Skeletal muscle cell (primary cell): ENCODE measurements around the gene PARK7.
A peak's percentile ranks its signal among the peaks of the same experiment; 100 is the strongest.

Experiments
- DNase-seq: peaks from one replicate; pipeline ENCODE4 v3.0.0-alpha.2; 2010; ENCODE audit warnings: low read depth
- H3K4me3 ChIP-seq: 2 replicates; pipeline ENCODE4 v1.5.1; 2011; ENCODE audit warnings: low read depth, mild to moderate bottlenecking, control low read depth, low read length, moderate library complexity

The PARK7 gene

DNA sequence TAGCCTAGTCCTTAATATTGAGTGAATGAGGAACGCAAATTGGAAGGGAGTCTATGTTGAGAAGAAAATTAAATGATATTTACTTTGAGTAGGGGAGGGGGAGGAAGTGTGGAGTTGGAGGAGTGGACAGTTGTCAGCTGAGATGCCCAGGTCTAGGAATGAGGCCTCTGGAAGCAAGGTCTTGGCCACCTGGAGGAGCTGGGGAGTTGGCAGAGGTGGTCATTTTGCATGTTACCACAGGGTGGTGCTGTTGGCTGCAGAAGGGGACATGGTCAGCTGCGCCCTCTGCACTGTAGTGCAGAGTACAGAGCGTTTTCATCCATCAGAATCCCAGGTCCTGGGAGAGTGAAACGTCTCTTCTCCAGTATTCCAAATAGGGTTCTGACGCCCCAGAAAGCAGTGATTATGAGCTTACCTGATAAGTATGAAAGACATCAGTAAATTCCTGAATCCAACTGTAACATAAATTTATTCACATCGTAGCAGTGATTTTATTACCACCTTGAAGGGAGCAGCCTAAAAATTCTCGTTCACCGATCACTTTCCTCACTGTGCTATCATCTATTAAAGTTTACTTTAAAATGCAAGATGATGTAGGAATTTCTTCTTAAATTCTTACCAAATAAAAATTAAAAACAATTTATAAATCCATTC is 13.8 kb downstream of the PARK7 start:
- no peak overlapping the region for H3K4me3 ChIP-seq
- peak; percentile 28 for DNase-seq

- DNase-seq: no peak
- no peak overlapping the region for H3K4me3 ChIP-seq
Measured at GRCh38 chr1:7980984-7981383, 19.5 kb downstream of the PARK7 start.

DNA sequence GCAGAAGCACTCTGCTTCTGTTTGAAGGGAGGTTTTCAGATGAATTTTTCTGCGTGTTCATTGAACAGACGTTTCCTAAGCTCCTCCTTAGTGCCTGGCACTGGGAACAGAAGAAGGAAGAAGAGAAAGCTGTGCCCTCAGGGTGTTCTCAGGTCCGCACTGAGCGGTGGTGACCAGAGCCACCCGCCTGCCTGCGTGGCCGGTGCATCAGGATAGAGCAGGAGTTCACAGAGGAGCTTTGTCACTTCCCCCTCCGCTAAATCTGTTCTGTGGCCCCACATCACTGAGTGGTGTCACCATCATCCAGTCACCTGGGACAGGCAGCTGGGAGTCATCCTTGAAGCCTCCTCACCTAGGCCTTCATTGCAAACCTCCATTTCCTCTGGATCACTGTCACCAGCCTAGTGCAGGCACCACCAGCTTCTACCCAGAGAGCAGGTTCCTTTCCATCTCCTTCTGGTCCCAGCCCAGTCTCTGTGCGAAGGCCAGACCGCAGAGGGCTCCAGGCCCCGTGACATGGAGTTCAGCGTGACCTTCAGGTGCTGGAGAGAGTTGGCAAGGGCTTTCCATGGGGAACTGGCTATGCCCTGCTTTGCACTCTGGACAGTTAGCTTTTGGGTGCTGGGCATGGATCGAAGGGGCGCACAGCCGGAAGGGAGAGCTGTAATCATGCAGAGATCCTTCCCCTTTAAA is 21.7 kb downstream of the PARK7 start:
- no peak for DNase-seq
- no peak overlapping the region for H3K4me3 ChIP-seq

- no peak for DNase-seq
Measured at GRCh38 chr1:7984811-7985210, 23.3 kb downstream of the PARK7 start.

DNA sequence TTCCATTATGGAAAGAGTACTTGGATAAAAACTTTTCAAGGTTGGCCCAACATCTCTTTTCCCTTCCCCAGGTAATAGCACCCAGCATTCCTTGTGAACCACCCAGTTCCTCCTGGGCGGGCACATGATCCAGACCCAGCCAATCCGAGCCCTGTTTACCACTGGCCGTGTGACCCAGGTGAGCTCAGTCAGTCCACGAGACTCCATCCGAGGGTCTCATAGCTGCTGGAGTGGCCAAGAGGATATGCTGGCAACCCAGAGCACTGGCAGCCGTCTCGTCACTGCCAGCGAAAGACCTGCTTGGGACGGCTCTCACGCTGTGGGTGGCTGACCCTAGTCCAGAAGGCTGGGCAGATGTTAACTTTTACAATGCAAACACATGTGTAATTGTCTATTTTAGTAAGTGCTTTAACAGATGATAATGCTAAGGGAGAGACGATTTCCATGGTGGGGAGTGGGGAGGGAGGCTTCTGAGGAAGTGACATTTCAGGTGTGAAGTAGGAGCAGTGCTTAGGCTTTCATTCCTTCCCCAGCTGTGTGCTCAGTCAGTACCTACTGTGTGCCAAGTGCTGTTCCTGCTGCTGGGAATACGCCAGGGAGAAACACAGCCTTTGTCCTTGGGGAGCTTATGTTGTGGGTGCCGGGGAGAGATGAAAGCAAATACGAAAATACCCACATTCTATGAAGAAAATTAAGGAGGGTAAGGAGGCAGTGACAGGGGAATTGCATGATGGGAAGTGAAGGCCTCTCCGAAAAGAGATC is 24.5 kb downstream of the PARK7 start:
- no peak overlapping the region for H3K4me3 ChIP-seq
- DNase-seq: no peak

More at GRCh38 chr1:7984811-7985210, 23.3 kb downstream of the PARK7 start:
- no peak overlapping the region for H3K4me3 ChIP-seq

DNA sequence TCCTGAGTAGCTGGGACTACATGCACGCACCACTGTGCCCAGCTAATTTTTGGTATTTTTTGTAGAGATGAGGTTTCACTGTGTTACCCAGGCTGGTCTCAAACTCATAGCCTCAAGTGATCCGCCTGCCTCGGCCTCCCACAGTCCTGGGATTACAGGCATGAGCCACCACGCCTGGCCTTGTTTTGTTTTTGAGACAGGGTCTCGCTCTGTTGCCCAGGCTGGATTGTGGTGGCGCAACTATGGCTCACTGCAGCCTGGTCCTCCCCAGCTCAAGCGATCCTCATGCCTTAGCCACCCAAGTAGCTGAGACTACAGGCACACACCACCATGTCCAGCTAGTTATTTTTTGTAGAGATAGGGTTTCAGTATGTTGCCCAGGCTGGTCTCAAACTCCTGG is 26.0 kb downstream of the PARK7 start:
- H3K4me3 ChIP-seq: no peak overlapping the region
- no peak for DNase-seq

DNA sequence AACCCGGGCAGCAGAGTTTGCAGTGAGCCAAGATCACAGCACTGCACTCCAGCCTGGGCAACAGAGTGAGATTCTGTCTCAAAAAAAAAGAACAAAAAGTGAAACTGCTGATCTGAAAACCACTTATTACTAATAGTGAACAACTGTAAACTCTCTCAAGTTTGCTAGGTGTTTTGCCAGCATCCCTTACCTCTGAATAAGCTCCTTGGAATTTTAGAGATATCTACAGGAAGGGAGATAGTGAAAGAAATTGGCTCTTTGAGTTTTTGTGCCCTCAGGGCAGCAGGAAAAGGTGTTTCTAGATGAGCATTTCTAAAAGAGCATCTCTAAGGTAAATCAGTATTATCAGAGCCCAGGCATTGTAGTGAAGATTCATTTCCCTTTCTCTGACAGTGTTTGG is 27.1 kb downstream of the PARK7 start:
- DNase-seq: no peak
- H3K4me3 ChIP-seq: no peak overlapping the region

GRCh38 chr1:7989762-7990428 is 28.4 kb downstream of the PARK7 start:
- DNase-seq: no peak

GRCh38 chr1:7991504-7992440 is 30.3 kb downstream of the PARK7 start:
- no peak for DNase-seq
- H3K4me3 ChIP-seq: no peak overlapping the region

More at GRCh38 chr1:7989762-7990428, 28.4 kb downstream of the PARK7 start:
- H3K4me3 ChIP-seq: no peak overlapping the region

GRCh38 chr1:7992885-7993284 is 31.4 kb downstream of the PARK7 start:
- DNase-seq: no peak

GRCh38 chr1:7993593-7994479 is 32.3 kb downstream of the PARK7 start:
- no peak overlapping the region for H3K4me3 ChIP-seq
- peak; percentile 72 for DNase-seq

More at GRCh38 chr1:7992885-7993284, 31.4 kb downstream of the PARK7 start:
- no peak overlapping the region for H3K4me3 ChIP-seq

GRCh38 chr1:7994827-7995226 is 33.3 kb downstream of the PARK7 start:
- DNase-seq: no peak
- H3K4me3 ChIP-seq: no peak overlapping the region

DNA sequence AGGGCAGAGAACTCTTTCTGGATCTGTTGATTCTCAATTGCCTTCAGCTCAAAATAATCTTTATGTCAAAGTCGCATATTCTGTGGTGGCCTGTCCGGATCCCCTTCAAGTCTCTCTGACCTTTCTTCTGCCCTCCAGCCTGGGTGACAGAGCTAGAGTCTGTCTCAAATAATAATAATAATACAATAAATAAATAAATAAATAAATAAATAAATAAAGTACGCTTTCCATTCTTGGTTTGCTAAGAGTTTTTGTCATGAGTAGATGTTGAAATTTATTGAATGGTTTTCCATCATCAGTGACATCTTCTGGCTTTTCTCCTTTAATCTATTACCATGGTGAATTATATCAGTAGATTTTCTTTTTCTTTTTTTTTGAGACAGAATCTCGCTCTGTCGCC is 33.9 kb downstream of the PARK7 start:
- no peak overlapping the region for H3K4me3 ChIP-seq
- no peak for DNase-seq

- no peak overlapping the region for H3K4me3 ChIP-seq
- DNase-seq: no peak
Measured at GRCh38 chr1:8002329-8002910, 40.9 kb downstream of the PARK7 start.

DNA sequence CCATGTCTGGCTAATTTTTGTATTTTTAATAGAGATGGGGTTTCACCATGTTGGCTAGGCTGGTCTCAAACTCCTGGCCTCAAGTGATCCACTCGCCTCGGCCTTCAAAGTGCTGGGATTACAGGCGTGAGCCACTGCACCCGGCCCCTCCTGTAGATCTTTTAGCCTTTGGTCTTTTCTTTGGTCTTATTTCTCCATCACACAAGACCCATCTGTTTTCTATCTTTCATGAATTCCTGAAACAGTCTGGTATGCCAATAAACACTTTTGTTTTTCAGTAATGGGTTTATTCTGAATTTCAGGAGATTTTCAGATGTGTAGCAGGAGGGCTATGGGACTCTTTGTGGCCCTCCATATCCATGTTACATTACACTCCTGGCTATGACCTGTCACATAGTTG is 41.4 kb downstream of the PARK7 start:
- DNase-seq: no peak
- H3K4me3 ChIP-seq: no peak overlapping the region

- H3K4me3 ChIP-seq: no peak overlapping the region
- DNase-seq: no peak
Measured at GRCh38 chr1:8003438-8004112, 42.1 kb downstream of the PARK7 start.

GRCh38 chr1:8004113-8004802 is 42.7 kb downstream of the PARK7 start:
- DNase-seq: no peak
- no peak overlapping the region for H3K4me3 ChIP-seq
